Urinary bladder (tissue), 4 donors: ENCODE results near the gene SLC5A2. TPM values are rescaled to one million over a fixed set of nuclear protein-coding genes. Genes with fewer than 3 reads are reported as not detected.

Experiments used
- DNase-seq: peaks from one replicate; pipeline ENCODE4 v3.0.0-alpha.2; 2015; ENCODE audit errors: extremely low spot score
- H3K27ac ChIP-seq: one replicate; pipeline ENCODE4 v1.5.1; 2013; ENCODE audit warnings: low read depth, mild to moderate bottlenecking, moderate library complexity
- H3K36me3 ChIP-seq: one replicate; pipeline ENCODE4 v1.6.1; 2013; ENCODE audit warnings: mild to moderate bottlenecking, moderate library complexity; ENCODE audit not compliant: insufficient read depth
- H3K4me1 ChIP-seq: one replicate; pipeline ENCODE4 v1.6.1; 2013; ENCODE audit warnings: mild to moderate bottlenecking, moderate library complexity; ENCODE audit not compliant: insufficient read depth
- H3K4me3 ChIP-seq: one replicate; pipeline ENCODE4 v1.5.1; 2013; ENCODE audit warnings: low read depth, low read length
- WGBS: extraction: QIAGEN DNeasy Blood & Tissue Kit; methylation state at CpG from one replicate; pipeline ENCODE4 v1.1.7; 2013; 5-methylcytosine and 5-hydroxymethylcytosine counted together
- polyA plus RNA-seq: library from polyadenylated mRNA; stranded (reverse); fragments of 200-250 nt; gene quantifications from one replicate; pipeline ENCODE4 v1.2.3, GENCODE V29; 2013
- total RNA-seq: library from RNA; depleted of rRNA; stranded (reverse); fragments of >200 nt; gene quantifications from one replicate; pipeline ENCODE4 v1.2.3, GENCODE V29; 2014
- donor health status: healthy with polysubstance abuse.
- donor health status: healthy.

The SLC5A2 gene
- total and polyA plus RNA-seq, 2 donors: 0.42 to 2.8 TPM

GRCh38 chr16:31464781-31465260 is 18.1 kb upstream of the SLC5A2 start:
- Histone ChIP-seq H3K4me1 (no peaks in the 10 kb centered on the region), H3K4me3 (no peak overlapping the region), H3K36me3 (peaks cover 4% of the 10 kb centered on the region), H3K27ac (no peak overlapping the region)
- no peak for DNase-seq
- 94% methylated on average over 17 of the region's 17 CpGs for WGBS

- no peak overlapping the region for H3K4me3 ChIP-seq
- no peak overlapping the region for H3K27ac ChIP-seq
- H3K4me1 ChIP-seq: no peaks in the 10 kb centered on the region
- H3K36me3 ChIP-seq: peaks cover 4% of the 10 kb centered on the region
- WGBS: 91% methylated on average over 20 of the region's 20 CpGs
- DNase-seq: no peak
These were observed 17.0 kb upstream of the SLC5A2 start for GRCh38 chr16:31465788-31466370.

- H3K4me3 ChIP-seq: no peak overlapping the region
- H3K36me3 ChIP-seq: peaks cover 4% of the 10 kb centered on the region
- WGBS: 95% methylated on average over 18 of the region's 18 CpGs
- H3K4me1 ChIP-seq: no peaks in the 10 kb centered on the region
- no peak overlapping the region for H3K27ac ChIP-seq
- no peak for DNase-seq
These were observed 16.5 kb upstream of the SLC5A2 start for GRCh38 chr16:31466381-31466841.

GRCh38 chr16:31467151-31467773 is 15.7 kb upstream of the SLC5A2 start:
- 85% methylated on average over 5 of the region's 5 CpGs for WGBS
- peaks cover 2% of the 10 kb centered on the region for H3K36me3 ChIP-seq
- no peaks in the 10 kb centered on the region for H3K4me1 ChIP-seq
- no peak overlapping the region for H3K27ac ChIP-seq
- no peak for DNase-seq
- no peak overlapping the region for H3K4me3 ChIP-seq

- WGBS: 96% methylated on average over 5 of the region's 5 CpGs
- no peak overlapping the region for H3K27ac ChIP-seq
- H3K36me3 ChIP-seq: no peaks in the 10 kb centered on the region
- no peak for DNase-seq
- H3K4me3 ChIP-seq: no peak overlapping the region
- H3K4me1 ChIP-seq: no peaks in the 10 kb centered on the region
These were observed 15.1 kb upstream of the SLC5A2 start for GRCh38 chr16:31467858-31468257.

GRCh38 chr16:31470615-31471014 is 12.3 kb upstream of the SLC5A2 start:
- 79% methylated on average over 3 of the region's 3 CpGs for WGBS
- Histone ChIP-seq H3K27ac (no peak overlapping the region), H3K4me3 (no peak overlapping the region), H3K36me3 (no peaks in the 10 kb centered on the region), H3K4me1 (no peaks in the 10 kb centered on the region)
- DNase-seq: no peak

- Histone ChIP-seq H3K4me1 (peaks cover 3% of the 10 kb centered on the region), H3K27ac (peak overlapping the region; percentile 42), H3K36me3 (no peaks in the 10 kb centered on the region), H3K4me3 (peak overlapping the region; percentile 80)
- no peak for DNase-seq
- 22% methylated on average over 15 of the region's 15 CpGs for WGBS
These were observed 11.6 kb upstream of the SLC5A2 start for GRCh38 chr16:31471241-31471874.

GRCh38 chr16:31471875-31472708 is 10.8 kb upstream of the SLC5A2 start, which contains the start of gene TGFB1I1:
TGFB1I1 (plus strand) TSS chr16:31472152; CDS start chr16:31472189, 37 bp downstream.
- DNase-seq: no peak
- Histone ChIP-seq H3K4me1 (peaks cover 3% of the 10 kb centered on the region), H3K4me3 (peak within 1 kb of the TSS; percentile 80), H3K27ac (peak within 1 kb of the TSS; percentile 93), H3K36me3 (no peaks in the 10 kb centered on the region)
- WGBS: under 1% methylated on average over 61 of the region's 63 CpGs

- Histone ChIP-seq H3K4me3 (peak overlapping the region; percentile 80), H3K27ac (peak overlapping the region; percentile 93), H3K4me1 (peaks cover 3% of the 10 kb centered on the region), H3K36me3 (no peaks in the 10 kb centered on the region)
- WGBS: 14% methylated on average over 20 of the region's 20 CpGs
- DNase-seq: no peak
These were observed 10.2 kb upstream of the SLC5A2 start for GRCh38 chr16:31472709-31473203.

GRCh38 chr16:31473264-31473984 is 9.5 kb upstream of the SLC5A2 start:
- peaks cover 3% of the 10 kb centered on the region for H3K4me1 ChIP-seq
- H3K36me3 ChIP-seq: no peaks in the 10 kb centered on the region
- H3K4me3 ChIP-seq: no peak overlapping the region
- no peak overlapping the region for H3K27ac ChIP-seq
- 79% methylated on average over 17 of the region's 17 CpGs for WGBS
- DNase-seq: no peak

GRCh38 chr16:31474173-31474714 is 8.7 kb upstream of the SLC5A2 start:
- Histone ChIP-seq H3K4me1 (peaks cover 3% of the 10 kb centered on the region), H3K4me3 (no peak overlapping the region), H3K27ac (no peak overlapping the region), H3K36me3 (no peaks in the 10 kb centered on the region)
- DNase-seq: no peak
- WGBS: 62% methylated on average over 12 of the region's 12 CpGs

- Histone ChIP-seq H3K36me3 (no peaks in the 10 kb centered on the region), H3K27ac (no peak overlapping the region), H3K4me3 (no peak overlapping the region), H3K4me1 (peaks cover 3% of the 10 kb centered on the region)
- no peak for DNase-seq
- 82% methylated on average over 12 of the region's 12 CpGs for WGBS
These were observed 7.9 kb upstream of the SLC5A2 start for GRCh38 chr16:31474773-31475738.
